ENCODE measurements around the gene PCDHGA1.

GRCh38 chr5:141421489-141421855 lies 91.2 kb downstream of the PCDHGA1 start:
- TF ChIP-seq POLR2A (IDR thresholded peaks at IDR 0.05; ENCODE audit: low read depth, low read length) (no peak), RAD21 (IDR thresholded peaks at IDR 0.05; ENCODE audit: low read length) (no peak), CTCF (conservative IDR thresholded peaks at IDR 0.05; ENCODE audit: low read depth, low read length) (no peak), MAFK (IDR thresholded peaks at IDR 0.05; ENCODE audit: low read depth, low read length) (no peak), RFX5 (IDR thresholded peaks at IDR 0.05; ENCODE audit: low read depth, low read length) (no peak), FOS (IDR thresholded peaks at IDR 0.05; ENCODE audit: low read depth, low read length) (no peak), SMC3 (IDR thresholded peaks at IDR 0.05; ENCODE audit: low read depth, low read length) (no peak)
- TF ChIP-seq, protein P1, sequence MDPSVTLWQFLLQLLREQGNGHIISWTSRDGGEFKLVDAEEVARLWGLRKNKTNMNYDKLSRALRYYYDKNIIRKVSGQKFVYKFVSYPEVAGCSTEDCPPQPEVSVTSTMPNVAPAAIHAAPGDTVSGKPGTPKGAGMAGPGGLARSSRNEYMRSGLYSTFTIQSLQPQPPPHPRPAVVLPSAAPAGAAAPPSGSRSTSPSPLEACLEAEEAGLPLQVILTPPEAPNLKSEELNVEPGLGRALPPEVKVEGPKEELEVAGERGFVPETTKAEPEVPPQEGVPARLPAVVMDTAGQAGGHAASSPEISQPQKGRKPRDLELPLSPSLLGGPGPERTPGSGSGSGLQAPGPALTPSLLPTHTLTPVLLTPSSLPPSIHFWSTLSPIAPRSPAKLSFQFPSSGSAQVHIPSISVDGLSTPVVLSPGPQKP (IDR thresholded peaks at IDR 0.05; ENCODE audit: borderline replicate concordance, low read depth, low read length): no peak
